Coronary artery (tissue), 2 donors: ENCODE measurements around the gene RGS9.
"Not testable (repeated sequence)": the region's sequence is repeated elsewhere in the genome, so short reads cannot be mapped to it uniquely, and the experiment has no call there.

Source experiments
- DNase-seq: peaks from one replicate; pipeline ENCODE4 v3.0.0-alpha.2; 2017; ENCODE audit warnings: low spot score
- H3K27ac ChIP-seq, 2 donors: fragments of 200-600 bp; sonication (generic); one replicate each; pipeline ENCODE4 v1.5.1; 2016 to 2019
- H3K4me3 ChIP-seq: fragments of 200-600 bp; sonication (generic); 2 replicates; pipeline ENCODE4 v1.5.1; 2016; ENCODE audit warnings: mild to moderate bottlenecking, moderate library complexity
- CTCF ChIP-seq: fragments of 200-600 bp; sonication (generic); IDR thresholded peaks from one replicate; pipeline ENCODE4 v1.5.1; 2019; ENCODE audit warnings: antibody characterized with exemption

The RGS9 gene

GRCh38 chr17:65174974-65175373, 37.8 kb downstream of the RGS9 start:
- DNase-seq: no peak
- no peak overlapping the region for H3K4me3 ChIP-seq
- no peak for TF ChIP-seq CTCF
- no peak overlapping the region for H3K27ac ChIP-seq

GRCh38 chr17:65175952-65176351, 38.8 kb downstream of the RGS9 start:
- Histone ChIP-seq H3K27ac (no peak overlapping the region), H3K4me3 (no peak overlapping the region)
- TF ChIP-seq CTCF: no peak
- no peak for DNase-seq

- Histone ChIP-seq H3K4me3 (no peak overlapping the region), H3K27ac (no peak overlapping the region)
Measured at GRCh38 chr17:65176646-65177409, 39.7 kb downstream of the RGS9 start.

GRCh38 chr17:65177901-65178300, 40.7 kb downstream of the RGS9 start:
- Histone ChIP-seq H3K4me3 (no peak overlapping the region), H3K27ac (no peak overlapping the region)
- DNase-seq: no peak
- no peak for TF ChIP-seq CTCF

More at GRCh38 chr17:65176646-65177409, 39.7 kb downstream of the RGS9 start:
- DNase-seq: no peak
- no peak for TF ChIP-seq CTCF

GRCh38 chr17:65180276-65180675, 43.1 kb downstream of the RGS9 start:
- DNase-seq, H3K4me3 ChIP-seq, H3K27ac ChIP-seq: not testable (repeated sequence)

GRCh38 chr17:65180752-65181236, 43.6 kb downstream of the RGS9 start:
- DNase-seq: not testable (repeated sequence)

DNA sequence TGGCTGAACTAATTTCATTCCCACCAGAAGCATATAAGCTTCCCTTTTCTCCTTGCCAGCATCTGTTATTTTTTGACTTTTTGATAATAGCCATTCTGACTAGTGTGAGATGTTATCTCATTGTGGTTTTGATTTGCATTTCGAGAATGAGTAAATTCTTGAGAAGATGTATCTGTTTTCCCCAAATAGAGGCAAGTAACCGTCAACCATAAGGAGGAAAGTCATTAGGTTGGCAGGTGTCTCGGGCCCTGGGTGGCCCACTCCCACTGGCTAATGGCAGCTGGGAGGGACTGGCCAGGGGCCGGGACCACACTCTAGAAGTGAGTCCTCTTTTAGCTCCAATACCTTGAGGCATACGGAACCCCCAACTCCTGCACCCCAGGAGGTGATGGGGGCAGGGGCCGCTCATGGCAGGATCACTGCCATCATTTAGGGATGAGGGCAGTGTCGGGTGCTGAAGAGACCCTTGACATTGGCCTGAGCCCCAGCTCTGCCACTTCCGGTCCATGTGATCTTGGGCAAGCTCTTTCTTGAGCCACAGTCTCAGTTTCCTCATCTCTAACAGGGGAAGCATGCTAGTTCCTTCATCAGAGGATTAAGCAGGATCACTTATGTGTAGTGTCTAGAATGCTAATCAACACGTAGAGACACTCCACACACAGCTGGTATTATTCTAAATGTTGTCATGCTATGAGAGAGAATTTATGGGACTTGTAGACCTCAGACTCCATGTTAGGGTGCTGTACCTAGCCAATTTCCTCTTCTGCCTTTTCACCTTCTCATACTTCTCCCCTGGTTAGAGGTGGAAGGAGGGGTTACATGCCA, 44.3 kb downstream of the RGS9 start:
- Histone ChIP-seq H3K27ac (no peak overlapping the region), H3K4me3 (no peak overlapping the region)
- no peak for TF ChIP-seq CTCF
- DNase-seq: no peak

More at GRCh38 chr17:65180752-65181236, 43.6 kb downstream of the RGS9 start:
- not testable (repeated sequence) for H3K4me3 ChIP-seq, H3K27ac ChIP-seq

DNA sequence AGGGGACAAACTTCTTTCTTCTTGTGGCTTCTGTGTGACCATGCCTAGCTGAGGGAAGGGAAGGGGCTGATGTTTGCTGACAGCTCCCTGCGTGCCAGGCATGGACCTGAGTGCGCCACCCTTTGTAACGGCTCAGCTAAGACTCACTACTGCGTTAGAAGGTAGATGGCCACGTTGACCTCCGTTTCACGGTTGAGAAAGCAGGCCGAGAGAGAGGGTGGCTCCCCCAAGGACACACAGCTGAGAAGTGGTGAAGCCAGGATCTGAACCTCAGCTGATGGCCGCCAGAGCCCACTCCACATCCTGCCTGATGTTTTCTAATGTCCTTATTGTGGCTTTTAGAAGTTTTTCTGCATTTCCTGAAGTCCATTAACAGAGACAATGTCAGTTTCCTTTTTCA, 45.1 kb downstream of the RGS9 start:
- H3K4me3 ChIP-seq: no peak overlapping the region
- no peak for DNase-seq

More for the DNA sequence above, 45.1 kb downstream of the RGS9 start:
- H3K27ac ChIP-seq: no peak overlapping the region
- TF ChIP-seq CTCF: no peak
